SU-DHL-6 (cell line): ENCODE measurements around the gene TLR6.

Experiments used
- H2AFZ ChIP-seq: fragments of 200-600 bp; sonication (generic); 2 replicates; pipeline ENCODE4 v1.6.1; 2014; ENCODE audit warnings: low read depth, mild to moderate bottlenecking, moderate library complexity, mixed read lengths, antibody characterized with exemption, low read length; ENCODE audit not compliant: severe bottlenecking
- H3F3A ChIP-seq: fragments of 200-600 bp; shearing (Covaris generic); 2 replicates; pipeline ENCODE4 v1.6.0; 2016; ENCODE audit warnings: antibody characterized with exemption, mild to moderate bottlenecking; ENCODE audit not compliant: insufficient read depth
- H3K27ac ChIP-seq: fragments of 200-600 bp; sonication (generic); 2 replicates; pipeline ENCODE4 v1.5.1; 2016; ENCODE audit warnings: low read depth, mild to moderate bottlenecking, low read length, moderate library complexity, mixed read lengths
- H3K27me3 ChIP-seq: fragments of 200-600 bp; sonication (generic), shearing (Covaris generic); 2 replicates; pipeline ENCODE4 v1.6.0; 2014; ENCODE audit warnings: mild to moderate bottlenecking, low read length
- H3K36me3 ChIP-seq: fragments of 200-600 bp; sonication (generic); 2 replicates; pipeline ENCODE4 v1.6.1; 2014; ENCODE audit warnings: mild to moderate bottlenecking, low read length, mixed read lengths
- H3K4me2 ChIP-seq: fragments of 300-600, 200-600 bp; shearing (Covaris generic), sonication (generic); 2 replicates; pipeline ENCODE4 v1.6.0; 2014; ENCODE audit warnings: low read length, low read depth, mild to moderate bottlenecking; ENCODE audit not compliant: poor library complexity, severe bottlenecking
- H3K4me3 ChIP-seq: fragments of 200-600 bp; sonication (generic); 2 replicates; pipeline ENCODE4 v1.5.1; 2014; ENCODE audit warnings: antibody characterized with exemption, low read length, mild to moderate bottlenecking, mixed read lengths; ENCODE audit not compliant: insufficient read depth, poor library complexity, severe bottlenecking
- H3K79me2 ChIP-seq: fragments of 200-600 bp; sonication (generic); 2 replicates; pipeline ENCODE4 v1.6.1; 2014; ENCODE audit warnings: mild to moderate bottlenecking, low read length, moderate library complexity; ENCODE audit not compliant: insufficient read depth
- H3K9ac ChIP-seq: fragments of 200-600 bp; sonication (generic); 2 replicates; pipeline ENCODE4 v1.7.0; 2014; ENCODE audit warnings: mild to moderate bottlenecking, low read length
- H3K9me2 ChIP-seq: fragments of 200-600 bp; sonication (generic); replicated peaks from 2 replicates; pipeline ENCODE4 v1.6.1; 2014; ENCODE audit warnings: low read length; ENCODE audit not compliant: insufficient read depth
- H3K9me3 ChIP-seq: fragments of 200-600 bp; sonication (generic); 2 replicates; pipeline ENCODE4 v1.6.1; 2014; ENCODE audit warnings: low read length, mixed read lengths; ENCODE audit not compliant: insufficient read depth
- H4K20me1 ChIP-seq: fragments of 200-600 bp; sonication (generic); 2 replicates; pipeline ENCODE4 v1.6.1; 2014; ENCODE audit warnings: low read depth, mild to moderate bottlenecking, antibody characterized with exemption, low read length, moderate library complexity, mixed read lengths
- EZH2phosphoT487 ChIP-seq: fragments of 200-600 bp; sonication (generic), shearing (Covaris generic); conservative IDR thresholded peaks from 2 replicates; pipeline ENCODE4 v1.6.1; 2018; ENCODE audit warnings: mild to moderate bottlenecking, antibody characterized with exemption, low read length, moderate library complexity, mixed read lengths
- TF ChIP-seq, protein P1 (sequence below): fragments of 200-600 bp; sonication (generic); IDR thresholded peaks from one replicate; pipeline ENCODE4 v1.5.1; 2017; ENCODE audit warnings: antibody characterized with exemption, mild to moderate bottlenecking, low read length, moderate library complexity; ENCODE audit not compliant: insufficient read depth, poor library complexity, severe bottlenecking

Gene TLR6

DNA sequence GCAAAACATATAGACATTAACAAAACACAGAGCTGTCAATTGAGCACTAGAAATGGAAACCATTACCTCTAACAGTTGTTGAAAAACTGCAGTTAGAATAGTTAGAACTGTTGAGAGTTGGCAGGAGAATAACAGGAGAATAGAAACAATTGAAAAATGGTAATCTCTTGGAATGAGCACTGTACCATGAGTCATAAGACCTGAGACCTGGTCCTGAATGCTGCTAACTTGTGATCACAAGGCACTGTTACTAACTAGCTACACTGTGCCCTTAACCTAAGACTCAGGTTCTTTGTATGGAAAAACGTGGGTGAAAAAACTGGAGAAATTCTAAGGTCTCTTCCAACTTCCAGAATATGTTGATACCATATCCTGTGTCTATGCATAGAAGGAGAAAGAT lies 40.3 kb upstream of the TLR6 start:
- H3K4me2 ChIP-seq: no peak overlapping the region
- no peaks in the 10 kb centered on the region for H3K36me3 ChIP-seq
- H3K79me2 ChIP-seq: no peaks in the 10 kb centered on the region
- H3K9me3 ChIP-seq: no peaks in the 10 kb centered on the region
- H3K9me2 ChIP-seq: no peaks in the 10 kb centered on the region
- H2AFZ ChIP-seq: no peak overlapping the region
- H3K27me3 ChIP-seq: no peaks in the 10 kb centered on the region
- no peak overlapping the region for H3K27ac ChIP-seq
- no peaks in the 10 kb centered on the region for H4K20me1 ChIP-seq
- H3K4me3 ChIP-seq: no peak overlapping the region
- H3F3A ChIP-seq: no peaks in the 10 kb centered on the region
- TF ChIP-seq, protein P1, sequence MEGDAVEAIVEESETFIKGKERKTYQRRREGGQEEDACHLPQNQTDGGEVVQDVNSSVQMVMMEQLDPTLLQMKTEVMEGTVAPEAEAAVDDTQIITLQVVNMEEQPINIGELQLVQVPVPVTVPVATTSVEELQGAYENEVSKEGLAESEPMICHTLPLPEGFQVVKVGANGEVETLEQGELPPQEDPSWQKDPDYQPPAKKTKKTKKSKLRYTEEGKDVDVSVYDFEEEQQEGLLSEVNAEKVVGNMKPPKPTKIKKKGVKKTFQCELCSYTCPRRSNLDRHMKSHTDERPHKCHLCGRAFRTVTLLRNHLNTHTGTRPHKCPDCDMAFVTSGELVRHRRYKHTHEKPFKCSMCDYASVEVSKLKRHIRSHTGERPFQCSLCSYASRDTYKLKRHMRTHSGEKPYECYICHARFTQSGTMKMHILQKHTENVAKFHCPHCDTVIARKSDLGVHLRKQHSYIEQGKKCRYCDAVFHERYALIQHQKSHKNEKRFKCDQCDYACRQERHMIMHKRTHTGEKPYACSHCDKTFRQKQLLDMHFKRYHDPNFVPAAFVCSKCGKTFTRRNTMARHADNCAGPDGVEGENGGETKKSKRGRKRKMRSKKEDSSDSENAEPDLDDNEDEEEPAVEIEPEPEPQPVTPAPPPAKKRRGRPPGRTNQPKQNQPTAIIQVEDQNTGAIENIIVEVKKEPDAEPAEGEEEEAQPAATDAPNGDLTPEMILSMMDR: no peak
- TF ChIP-seq EZH2phosphoT487: no peak
- no peak overlapping the region for H3K9ac ChIP-seq

DNA sequence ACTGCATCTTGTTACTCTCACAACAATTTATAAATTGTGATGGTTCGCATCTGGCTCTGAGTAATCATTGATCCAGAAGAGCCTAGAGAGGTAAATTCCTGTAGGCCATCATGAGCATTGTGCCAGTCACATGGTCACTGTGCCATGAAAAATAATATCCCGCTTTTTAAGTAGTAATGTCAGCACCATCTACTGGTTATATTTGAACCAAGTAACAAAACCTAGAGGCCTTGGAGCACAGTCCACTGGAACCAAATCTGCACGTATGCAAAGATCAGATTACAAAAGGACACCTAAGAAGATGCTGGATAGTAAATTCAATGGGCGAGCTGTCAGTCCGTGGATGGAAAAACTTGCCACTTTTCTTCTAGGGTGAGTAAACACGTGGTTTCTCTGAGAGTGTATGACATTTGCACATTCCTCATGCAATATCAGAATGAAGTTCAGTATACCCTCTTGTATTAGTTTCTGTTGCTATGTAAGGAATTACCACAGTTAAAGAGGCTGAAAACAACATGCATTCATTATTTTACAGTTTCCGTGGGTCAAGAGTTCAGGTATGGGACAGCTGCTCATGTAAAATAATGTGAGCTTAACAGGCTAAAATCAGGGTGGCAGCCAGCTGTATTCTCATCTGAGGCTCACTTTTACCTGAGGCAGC lies 37.8 kb upstream of the TLR6 start:
- Histone ChIP-seq H3F3A (no peaks in the 10 kb centered on the region), H3K27me3 (no peaks in the 10 kb centered on the region), H3K4me3 (no peak overlapping the region), H2AFZ (no peak overlapping the region), H3K79me2 (no peaks in the 10 kb centered on the region), H3K36me3 (no peaks in the 10 kb centered on the region), H4K20me1 (no peaks in the 10 kb centered on the region), H3K9me2 (no peaks in the 10 kb centered on the region), H3K9ac (no peak overlapping the region), H3K4me2 (no peak overlapping the region), H3K9me3 (no peaks in the 10 kb centered on the region), H3K27ac (no peak overlapping the region)
- TF ChIP-seq, protein P1: no peak
- no peak for TF ChIP-seq EZH2phosphoT487

DNA sequence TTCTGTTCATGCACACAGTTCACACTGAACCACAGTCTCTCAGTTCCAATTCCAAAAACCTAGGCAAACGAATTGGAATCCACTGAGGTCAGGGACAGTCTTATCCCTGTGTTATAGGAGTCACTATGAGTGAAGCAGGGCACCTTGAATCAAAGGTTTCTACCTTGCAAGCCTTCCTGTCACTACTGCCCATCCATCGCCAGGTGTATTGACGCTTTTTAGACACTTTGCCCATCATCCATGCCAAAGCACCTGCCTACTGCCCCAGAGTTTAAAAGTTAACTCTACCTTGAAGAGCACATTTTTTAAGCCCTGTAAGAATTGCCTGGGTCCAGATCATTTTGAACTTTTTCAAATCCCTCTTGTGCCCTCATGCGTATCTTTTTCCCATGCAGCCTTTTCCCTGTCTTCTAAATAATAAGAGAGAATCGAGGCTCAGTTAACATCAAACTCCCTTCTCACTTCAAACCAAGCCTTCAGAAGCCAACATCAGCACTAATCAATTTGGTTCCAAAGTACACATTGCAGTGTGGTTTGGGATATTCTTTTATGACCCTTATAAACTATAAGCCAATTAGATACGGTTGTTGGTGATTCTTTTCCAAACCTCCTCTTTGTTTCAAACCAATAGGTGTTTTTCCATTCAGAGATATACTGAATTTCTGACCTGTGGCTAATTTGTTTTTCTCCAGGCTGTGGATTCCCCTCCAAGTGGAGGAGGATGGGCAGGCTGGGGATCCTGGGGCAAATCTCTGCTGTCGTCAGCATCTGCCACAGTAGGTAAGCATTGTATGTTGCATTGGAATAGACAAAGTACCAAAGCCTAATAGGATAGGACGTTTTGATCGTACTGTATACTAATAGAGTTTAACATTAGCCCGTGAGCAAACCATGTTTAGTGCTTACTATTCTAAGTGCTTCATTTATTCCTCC lies 34.7 kb upstream of the TLR6 start:
- H3K4me3 ChIP-seq: no peak overlapping the region
- H3K79me2 ChIP-seq: no peaks in the 10 kb centered on the region
- H3K4me2 ChIP-seq: no peak overlapping the region
- H3F3A ChIP-seq: no peaks in the 10 kb centered on the region
- no peaks in the 10 kb centered on the region for H3K36me3 ChIP-seq
- H3K27ac ChIP-seq: no peak overlapping the region
- H2AFZ ChIP-seq: no peak overlapping the region
- H4K20me1 ChIP-seq: no peaks in the 10 kb centered on the region
- H3K27me3 ChIP-seq: no peaks in the 10 kb centered on the region
- TF ChIP-seq EZH2phosphoT487: no peak
- TF ChIP-seq, protein P1: no peak
- H3K9ac ChIP-seq: no peak overlapping the region
- H3K9me2 ChIP-seq: no peaks in the 10 kb centered on the region
- H3K9me3 ChIP-seq: no peaks in the 10 kb centered on the region
